ENCODE results near the gene FBXW4. TPM values are rescaled to one million over a fixed set of nuclear protein-coding genes. Genes with fewer than 3 reads are reported as not detected.

The FBXW4 gene
- total and polyA plus RNA-seq, 10 of the 15 experiments (the other 5 are each of a cell fraction or from before 2014, with no cell fraction given) = 5.7 to 42.0 (median 27.5) TPM

DNA sequence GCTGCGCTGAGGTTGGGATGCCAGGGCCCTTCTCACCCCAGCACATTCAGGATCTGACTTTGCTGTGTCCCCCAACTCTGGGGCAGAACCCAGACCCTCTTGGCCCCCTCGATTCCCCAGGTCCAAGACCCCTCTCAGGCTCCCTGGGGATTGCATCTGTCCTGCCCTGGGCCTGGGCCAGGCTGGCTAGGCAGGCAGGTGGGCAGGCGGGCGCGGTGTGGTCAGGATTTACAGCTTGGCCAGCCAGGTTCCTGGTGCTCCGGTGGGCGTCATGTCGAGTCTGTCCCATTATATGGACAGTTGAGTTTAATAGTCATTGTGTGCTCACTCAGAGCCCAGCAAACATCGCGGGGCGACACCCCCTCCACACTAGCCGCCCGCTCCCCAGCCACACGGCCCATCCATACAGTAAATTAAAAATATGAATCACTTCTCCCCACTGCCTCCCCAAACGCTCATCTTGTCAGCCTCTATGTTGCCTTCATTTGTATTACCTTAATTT lies 130.4 kb downstream of the FBXW4 start:
- no peak for FAIRE-seq
- SMC1A ChIA-PET (ENCODE audit: uncharacterized antibody, unreplicated experiment) = no interaction called here
- H3K27me3 ChIP-seq (replicated peaks in 1 of 2; ENCODE audit: control insufficient read depth in 2 of 2, insufficient read depth in 2 of 2, low read length in 1 of 2) = peaks cover 0 to 4% of the 10 kb centered on the region in 2 experiments; a peak in 1 of 4 replicates

More for the DNA sequence above, 130.4 kb downstream of the FBXW4 start:
- CTCF ChIA-PET = no interaction called here
- Histone ChIP-seq H3K9ac (ENCODE audit: control insufficient read depth, insufficient read depth, low read length) (no peak overlapping the region), H3K79me2 (ENCODE audit: control insufficient read depth, insufficient read depth, low read length) (no peaks in the 10 kb centered on the region), H4K20me1 (ENCODE audit: control insufficient read depth, insufficient read depth) (no peaks in the 10 kb centered on the region), H3K27ac (ENCODE audit: control insufficient read depth, insufficient read depth) (no peak overlapping the region), H3K4me3 (no peak overlapping the region), H3K4me1 (ENCODE audit: control insufficient read depth, insufficient read depth, low read length) (peaks cover 13% of the 10 kb centered on the region), H3K4me2 (ENCODE audit: control insufficient read depth, insufficient read depth) (no peak overlapping the region), H3K36me3 (ENCODE audit: control insufficient read depth in 2 of 2, insufficient read depth in 2 of 2, low read length in 1 of 2) (no peaks in the 10 kb centered on the region), H3K9me3 (replicated peaks; ENCODE audit: control insufficient read depth, insufficient read depth, low read length) (no peaks in the 10 kb centered on the region), H2AFZ (ENCODE audit: control insufficient read depth, low read depth, low read length) (no peak overlapping the region)
- RAD21 ChIA-PET (ENCODE audit: unreplicated experiment) = no interaction called here
- 73% methylated on average over 15 of the region's 15 CpGs for WGBS (ENCODE audit: insufficient coverage, insufficient replicate concordance, low lambda C conversion rate, missing lambda C conversion rate)
- BruUV-seq (replicated peaks) = no TSS peak
- no peak for TF ChIP-seq CHD2 (IDR thresholded peaks at IDR 0.05; ENCODE audit: borderline replicate concordance, low read depth, low read length)
- TF ChIP-seq HSF1 (IDR thresholded peaks at IDR 0.05; ENCODE audit: low read depth, low read length) = no peak
- no peak for TF ChIP-seq NFYA (IDR thresholded peaks at IDR 0.05; ENCODE audit: borderline replicate concordance, low read depth, low read length)
- TF ChIP-seq FOXM1 (IDR thresholded peaks at IDR 0.05; ENCODE audit: low read depth, low read length) = no peak
- TF ChIP-seq TCF12 (IDR thresholded peaks at IDR 0.05; ENCODE audit: low read depth, low read length) = no peak
- no peak for TF ChIP-seq SUPT20H (IDR thresholded peaks at IDR 0.05; ENCODE audit: borderline replicate concordance, control insufficient read depth, low read depth, low read length)
- no peak for TF ChIP-seq KDM1A (IDR thresholded peaks at IDR 0.05; ENCODE audit: borderline replicate concordance)
- DNase-seq (ENCODE audit: low read depth, low spot score) = no peak
- ATAC-seq = no peak
- POLR2A ChIA-PET = no interaction called here
- in situ Hi-C loops (cut with MboI) (no loop called here), intact Hi-C loops (cut with micrococcal nuclease; ENCODE audit: unreplicated experiment) (no loop called here)

Measured in GM12878 (cell line).